Natural killer cell treated with Interleukin-12 subunit alpha and Interleukin-12 subunit beta and Interleukin-15 and Interleukin-18, amount 100 ng/mL, for 72 hours (primary cell): ENCODE data around the gene HYAL3. TPM values are rescaled to one million over a fixed set of nuclear protein-coding genes. Genes with fewer than 3 reads are reported as not detected.

Source experiments
- ATAC-seq, 2 donors: fragments of 150-1000 bp; cut with Tn5 transposase in 1 of 2; sonication (Bioruptor Pico), chemical (Tn5 transposase) in 1 of 2; 2 replicates each; pipeline ENCODE4 v1.10.0; 2021
- DNase-seq: peaks from one replicate; pipeline ENCODE4 v3.0.0; 2022; ENCODE audit warnings: low spot score
- H3K27ac Mint-ChIP-seq, 2 donors: 1 replicate in 1 of 2; 2 replicates in 1 of 2; pipeline ENCODE4 v1.8.0; 2022; ENCODE audit warnings: mixed read lengths in 2 of 2, mild to moderate bottlenecking in 1 of 2, moderate library complexity in 1 of 2
- H3K27me3 Mint-ChIP-seq, 2 donors: 1 replicate in 1 of 2; 2 replicates in 1 of 2; pipeline ENCODE4 v1.8.0; 2022; ENCODE audit warnings: mixed read lengths in 2 of 2
- H3K36me3 Mint-ChIP-seq: one replicate; pipeline ENCODE4 v1.8.0; 2022; ENCODE audit warnings: mixed read lengths
- H3K4me1 Mint-ChIP-seq, 2 donors: 1 replicate in 1 of 2; 2 replicates in 1 of 2; pipeline ENCODE4 v1.8.0; 2022; ENCODE audit warnings: low read depth in 2 of 2, mixed read lengths in 2 of 2, mild to moderate bottlenecking in 1 of 2
- H3K4me3 Mint-ChIP-seq: one replicate; pipeline ENCODE4 v1.8.0; 2022; ENCODE audit warnings: mixed read lengths
- H3K9me3 Mint-ChIP-seq: 2 replicates; pipeline ENCODE4 v1.8.0; 2022; ENCODE audit warnings: mixed read lengths
- total RNA-seq, 2 donors: library from RNA; stranded (reverse); gene quantifications; one replicate each; pipeline ENCODE4 v1.2.3, GENCODE V29; 2022

Gene HYAL3
- total RNA-seq, 2 donors from 2014 or later, result 5.5 to 5.6 TPM

DNA sequence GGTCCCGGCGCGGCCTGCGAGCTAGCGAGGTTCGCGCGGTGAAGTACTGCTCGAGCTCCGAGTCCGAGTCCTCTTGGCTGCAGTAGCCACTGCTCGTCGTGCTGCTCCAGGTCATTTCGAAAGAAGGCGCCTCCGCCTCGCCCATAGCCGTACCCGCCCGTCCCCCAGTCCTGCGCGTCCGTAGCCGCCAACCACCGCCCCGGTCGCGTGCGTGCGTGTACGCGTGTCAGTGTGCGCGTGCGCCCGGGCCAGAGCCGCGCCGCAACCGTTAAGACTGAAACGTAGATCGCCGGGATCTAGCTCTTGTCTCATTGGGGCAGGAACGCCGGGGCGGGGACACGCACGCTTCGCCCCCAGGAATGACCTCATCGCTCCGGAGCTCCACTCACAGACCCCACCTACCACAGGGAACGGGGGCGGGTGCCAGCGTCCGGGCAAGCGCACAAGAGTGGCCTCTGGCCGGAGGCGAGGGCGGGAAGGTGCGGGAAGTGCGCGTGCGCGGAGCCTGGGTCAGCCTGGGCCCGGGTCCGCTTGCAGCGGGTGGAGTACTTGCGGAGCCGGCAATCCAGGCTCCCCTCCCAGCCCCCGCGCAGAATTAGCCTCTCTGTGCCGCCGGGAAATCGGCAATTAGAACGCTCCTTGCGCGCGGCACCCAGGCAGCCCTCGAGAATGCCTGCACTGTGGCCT is 38.1 kb upstream of the HYAL3 start:
- Mint-ChIP-seq H3K27me3 (no peaks in the 10 kb centered on the region), H3K9me3 (no peaks in the 10 kb centered on the region), H3K36me3 (peaks cover 7% of the 10 kb centered on the region), H3K27ac (peak overlapping the region; percentile 97), H3K4me1 (peaks cover 59 to 67% of the 10 kb centered on the region in 2 donors), H3K4me3 (peak overlapping the region; percentile 97)
- peak; percentile 85 to 93 for ATAC-seq
- peak; percentile 99 for DNase-seq

DNA sequence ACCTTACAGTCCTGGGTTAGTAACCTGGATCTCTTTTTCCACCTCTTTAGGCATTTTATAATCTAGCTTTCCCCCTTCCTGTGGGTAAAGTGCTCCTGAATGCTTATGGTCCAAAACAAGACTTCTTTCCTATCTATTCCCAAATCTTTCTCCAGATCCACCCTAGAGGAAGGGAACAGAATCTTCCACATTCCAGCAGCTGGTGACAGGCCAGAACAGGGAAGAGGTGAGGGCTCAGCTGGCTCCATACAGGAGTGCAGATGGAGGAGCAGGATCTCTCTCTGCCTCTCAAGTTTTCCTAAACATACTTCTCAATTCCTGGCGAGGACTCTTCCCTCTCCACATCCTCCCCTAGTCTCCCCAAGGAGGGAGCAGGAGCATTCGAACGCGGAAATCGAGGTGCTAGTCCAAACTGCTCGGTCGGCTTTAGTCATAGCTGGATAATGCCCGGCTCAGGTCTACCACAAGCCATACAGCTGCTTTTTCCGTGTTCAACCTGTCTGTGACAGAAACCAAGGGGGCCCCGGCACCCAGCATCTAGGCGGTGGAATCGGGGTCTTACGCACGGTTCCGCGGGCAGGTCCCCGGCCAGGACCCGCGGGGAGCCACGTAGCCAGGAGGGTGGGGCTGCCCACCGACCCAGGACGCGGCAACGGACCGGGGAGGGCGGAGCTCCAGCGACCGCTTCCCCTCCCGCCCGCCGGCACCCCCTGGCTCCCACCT is 37.4 kb upstream of the HYAL3 start:
- DNase-seq (no peak), ATAC-seq (peak in 1 of 2 donors; percentile 45)
- Mint-ChIP-seq H3K27me3 (no peaks in the 10 kb centered on the region), H3K4me1 (peaks cover 59 to 64% of the 10 kb centered on the region in 2 donors), H3K9me3 (no peaks in the 10 kb centered on the region), H3K4me3 (peak overlapping the region; percentile 97), H3K27ac (peak overlapping the region; percentile 97), H3K36me3 (peaks cover 7% of the 10 kb centered on the region)

- peaks cover 46 to 49% of the 10 kb centered on the region in 2 donors for H3K4me1 Mint-ChIP-seq
- peaks cover 7% of the 10 kb centered on the region for H3K36me3 Mint-ChIP-seq
- no peak for DNase-seq
- H3K27me3 Mint-ChIP-seq, result no peaks in the 10 kb centered on the region
- H3K9me3 Mint-ChIP-seq, result no peaks in the 10 kb centered on the region
- no peak for ATAC-seq
- H3K27ac Mint-ChIP-seq, result peak overlapping the region; percentile 97
- H3K4me3 Mint-ChIP-seq, result peak overlapping the region; percentile 97
These were observed 35.3 kb upstream of the HYAL3 start for GRCh38 chr3:50334339-50335075.

GRCh38 chr3:50333744-50334328 is 34.6 kb upstream of the HYAL3 start:
- H3K36me3 Mint-ChIP-seq, result peaks cover 7% of the 10 kb centered on the region
- H3K4me3 Mint-ChIP-seq, result peak overlapping the region; percentile 97
- DNase-seq, result no peak
- H3K27ac Mint-ChIP-seq, result peak overlapping the region; percentile 88 to 97
- no peaks in the 10 kb centered on the region for H3K9me3 Mint-ChIP-seq
- H3K27me3 Mint-ChIP-seq, result no peaks in the 10 kb centered on the region
- peaks cover 40 to 44% of the 10 kb centered on the region in 2 donors for H3K4me1 Mint-ChIP-seq
- ATAC-seq, result no peak

DNA sequence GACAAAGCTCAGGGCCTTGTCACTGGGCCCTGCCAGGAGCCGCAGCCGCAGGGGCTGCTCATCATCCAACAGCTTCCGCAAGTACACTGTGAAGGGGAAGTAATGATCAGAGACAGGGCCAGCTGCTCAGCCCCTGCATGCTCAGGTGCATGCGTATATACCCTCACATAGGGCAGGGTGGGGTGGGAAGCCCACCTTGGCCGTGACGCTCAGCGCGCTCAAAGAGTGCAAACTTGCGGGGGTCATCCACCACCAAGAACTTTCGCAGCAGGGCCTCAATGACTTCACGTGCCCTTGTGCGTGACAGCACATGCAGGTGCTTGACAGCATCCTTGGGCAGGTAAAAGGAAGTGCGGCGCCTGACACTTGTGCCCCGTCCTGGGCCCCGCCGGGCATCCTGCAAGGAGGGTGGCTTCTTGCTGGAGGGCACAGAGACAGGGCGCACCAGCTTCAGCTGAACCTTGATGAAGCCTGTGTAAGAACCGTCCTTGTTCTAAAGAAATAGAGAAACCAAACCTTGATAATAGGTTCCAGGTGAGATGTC is 32.2 kb upstream of the HYAL3 start:
- no peaks in the 10 kb centered on the region for H3K27me3 Mint-ChIP-seq
- H3K36me3 Mint-ChIP-seq, result peaks cover 4% of the 10 kb centered on the region
- no peak for DNase-seq
- no peak for ATAC-seq
- no peak overlapping the region for H3K27ac Mint-ChIP-seq
- H3K4me1 Mint-ChIP-seq, result peaks cover 27 to 37% of the 10 kb centered on the region in 2 donors
- H3K9me3 Mint-ChIP-seq, result no peaks in the 10 kb centered on the region
- H3K4me3 Mint-ChIP-seq, result no peak overlapping the region

GRCh38 chr3:50330330-50330729 is 31.1 kb upstream of the HYAL3 start:
- Mint-ChIP-seq H3K9me3 (no peaks in the 10 kb centered on the region), H3K36me3 (no peaks in the 10 kb centered on the region), H3K4me3 (no peak overlapping the region), H3K27ac (no peak overlapping the region), H3K27me3 (no peaks in the 10 kb centered on the region), H3K4me1 (peaks cover 16 to 26% of the 10 kb centered on the region in 2 donors)
- ATAC-seq (no peak), DNase-seq (no peak)

GRCh38 chr3:50327943-50328691 is 28.9 kb upstream of the HYAL3 start, which contains the start of gene TUSC2:
TSS of gene TUSC2 (minus strand) at chr3:50328223. CDS start at chr3:50328099, 124 bp downstream.
- Mint-ChIP-seq H3K4me3 (peak within 1 kb of the TSS; percentile 81), H3K27me3 (no peaks in the 10 kb centered on the region), H3K36me3 (no peaks in the 10 kb centered on the region), H3K4me1 (peaks cover 0 to 21% of the 10 kb centered on the region in 2 donors), H3K9me3 (no peaks in the 10 kb centered on the region), H3K27ac (peak within 1 kb of the TSS; percentile 64 to 89)
- peak; percentile 95 for DNase-seq
- ATAC-seq, result peak; percentile 96 to 98

GRCh38 chr3:50327129-50327528 is 27.9 kb upstream of the HYAL3 start:
- Mint-ChIP-seq H3K27me3 (no peaks in the 10 kb centered on the region), H3K9me3 (no peaks in the 10 kb centered on the region), H3K4me1 (peaks cover 0 to 20% of the 10 kb centered on the region in 2 donors), H3K4me3 (peak overlapping the region; percentile 81), H3K27ac (peak overlapping the region; percentile 64 to 89), H3K36me3 (no peaks in the 10 kb centered on the region)
- ATAC-seq (no peak), DNase-seq (peak; percentile 37)

DNA sequence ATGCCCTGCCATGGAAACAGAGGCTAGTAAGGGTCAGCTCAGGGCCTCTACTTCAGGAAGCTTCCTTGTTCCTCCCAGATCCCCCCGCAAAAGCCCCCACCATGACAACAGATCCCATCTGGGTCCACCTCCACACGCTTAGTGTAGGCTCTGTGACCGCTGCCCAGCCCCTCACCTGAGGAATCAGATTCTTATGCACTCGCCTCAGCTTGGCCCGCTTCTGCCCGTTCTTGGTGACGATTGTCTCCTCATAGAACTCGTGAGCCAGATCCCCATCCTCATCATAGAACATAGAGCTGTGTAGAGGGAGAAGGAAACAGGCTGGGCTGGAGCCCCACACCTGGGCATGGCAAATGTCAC is 27.0 kb upstream of the HYAL3 start:
- H3K27ac Mint-ChIP-seq, result peak overlapping the region in 1 of 2 donors; percentile 89
- H3K36me3 Mint-ChIP-seq, result no peaks in the 10 kb centered on the region
- H3K27me3 Mint-ChIP-seq, result no peaks in the 10 kb centered on the region
- ATAC-seq (no peak), DNase-seq (no peak)
- peaks cover 0 to 20% of the 10 kb centered on the region in 2 donors for H3K4me1 Mint-ChIP-seq
- no peaks in the 10 kb centered on the region for H3K9me3 Mint-ChIP-seq
- no peak overlapping the region for H3K4me3 Mint-ChIP-seq

GRCh38 chr3:50325497-50326181 is 26.4 kb upstream of the HYAL3 start:
- ATAC-seq (no peak), DNase-seq (no peak)
- H3K4me3 Mint-ChIP-seq, result no peak overlapping the region
- H3K36me3 Mint-ChIP-seq, result no peaks in the 10 kb centered on the region
- peaks cover under 1 to 21% of the 10 kb centered on the region in 2 donors for H3K4me1 Mint-ChIP-seq
- no peak overlapping the region for H3K27ac Mint-ChIP-seq
- H3K27me3 Mint-ChIP-seq, result no peaks in the 10 kb centered on the region
- no peaks in the 10 kb centered on the region for H3K9me3 Mint-ChIP-seq

GRCh38 chr3:50325113-50325480 is 25.9 kb upstream of the HYAL3 start:
- ATAC-seq, result no peak
- Mint-ChIP-seq H3K4me1 (peaks cover 6 to 27% of the 10 kb centered on the region in 2 donors), H3K9me3 (no peaks in the 10 kb centered on the region), H3K27me3 (no peaks in the 10 kb centered on the region), H3K36me3 (no peaks in the 10 kb centered on the region), H3K27ac (no peak overlapping the region), H3K4me3 (no peak overlapping the region)
- DNase-seq, result no peak

DNA sequence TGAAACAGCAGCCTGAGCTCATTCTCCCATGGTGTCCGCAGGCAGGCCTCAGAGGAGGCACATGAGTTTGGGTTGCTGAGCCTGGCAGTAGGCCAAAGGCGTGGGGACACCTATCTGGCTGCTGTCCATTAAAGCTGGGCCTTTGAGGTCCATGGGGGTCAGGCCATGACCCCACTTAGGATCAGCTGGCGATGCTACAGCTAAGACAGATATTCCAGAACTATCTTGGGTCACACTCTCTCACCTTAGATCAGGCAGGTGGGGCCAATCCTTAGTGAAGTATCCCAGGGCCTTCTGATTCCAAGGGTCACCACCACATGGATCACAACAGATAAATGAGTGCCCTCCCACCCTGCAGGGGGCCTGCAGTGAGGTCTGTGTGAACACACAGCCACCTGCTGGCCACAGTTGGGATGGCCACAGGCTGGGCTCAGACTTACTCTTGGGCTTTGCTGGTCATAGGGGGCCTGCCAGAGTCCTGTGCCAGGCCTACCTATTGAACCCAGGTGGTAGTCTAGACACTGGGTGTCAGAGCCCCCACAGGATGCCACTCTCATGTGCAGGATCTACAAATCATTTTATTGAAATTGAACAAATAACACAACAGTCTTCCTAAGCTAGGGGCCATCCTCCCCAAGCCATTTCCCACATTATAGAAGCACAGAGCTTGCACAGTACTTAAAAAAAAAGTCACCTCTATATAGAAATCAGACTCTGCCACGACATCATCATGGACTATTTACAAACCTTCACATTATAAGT is 25.3 kb upstream of the HYAL3 start:
- Mint-ChIP-seq H3K27me3 (no peaks in the 10 kb centered on the region), H3K4me3 (no peak overlapping the region), H3K9me3 (no peaks in the 10 kb centered on the region), H3K27ac (no peak overlapping the region), H3K36me3 (no peaks in the 10 kb centered on the region), H3K4me1 (peaks cover 9 to 30% of the 10 kb centered on the region in 2 donors)
- ATAC-seq (no peak), DNase-seq (peak; percentile 62)
